IPS-NIHi11 (cell line): ENCODE measurements around the gene RANGRF.

Experiments
- DNase-seq: peaks from one replicate; pipeline ENCODE4 v3.0.0; 2012; ENCODE audit warnings: mixed read lengths, low spot score

RANGRF gene

DNA sequence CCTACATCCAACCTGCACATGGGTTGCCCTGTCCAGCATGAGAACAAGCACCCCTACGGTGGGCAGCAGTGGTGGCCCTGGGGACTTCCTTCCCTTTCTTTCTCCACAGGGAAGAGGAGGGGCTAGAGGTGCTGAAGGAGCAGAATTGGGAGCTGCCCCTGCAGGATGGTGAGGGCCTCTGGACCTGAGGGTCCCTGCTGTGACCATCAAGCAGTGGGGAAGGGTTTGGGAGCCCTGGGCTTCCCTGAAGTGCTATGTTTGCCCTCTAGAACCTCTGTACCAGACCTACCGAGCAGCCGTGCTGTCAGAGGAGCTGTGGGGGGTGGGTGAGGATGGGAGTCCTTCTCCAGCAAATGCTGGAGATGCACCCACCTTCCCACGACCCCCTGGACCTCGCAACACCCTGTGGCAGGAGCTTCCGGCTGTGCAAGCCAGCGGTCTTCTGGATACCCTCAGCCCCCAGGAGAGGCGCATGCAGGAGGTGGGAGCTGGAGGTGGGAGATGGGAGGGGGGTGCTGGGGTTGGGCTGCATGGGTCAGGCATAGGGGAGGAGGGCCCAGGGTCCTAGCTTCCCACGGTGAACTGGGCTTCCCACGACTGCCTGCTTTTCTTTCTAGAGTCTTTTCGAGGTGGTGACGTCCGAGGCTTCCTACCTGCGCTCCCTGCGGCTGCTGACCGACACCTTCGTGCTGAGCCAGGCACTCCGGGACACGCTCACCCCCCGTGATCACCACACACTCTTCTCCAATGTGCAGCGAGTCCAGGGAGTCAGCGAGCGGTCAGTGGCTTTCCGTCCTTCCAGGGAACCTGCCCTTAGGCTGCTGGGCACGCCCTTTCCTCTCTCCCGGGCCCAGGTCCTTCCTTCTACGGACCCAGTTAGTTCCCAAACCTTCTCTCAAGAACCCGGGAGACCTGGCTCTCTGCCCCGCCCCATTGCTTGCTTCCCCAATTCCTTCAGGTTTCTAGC, 26.6 kb downstream of the RANGRF start:
- peak; percentile 62 for DNase-seq

DNA sequence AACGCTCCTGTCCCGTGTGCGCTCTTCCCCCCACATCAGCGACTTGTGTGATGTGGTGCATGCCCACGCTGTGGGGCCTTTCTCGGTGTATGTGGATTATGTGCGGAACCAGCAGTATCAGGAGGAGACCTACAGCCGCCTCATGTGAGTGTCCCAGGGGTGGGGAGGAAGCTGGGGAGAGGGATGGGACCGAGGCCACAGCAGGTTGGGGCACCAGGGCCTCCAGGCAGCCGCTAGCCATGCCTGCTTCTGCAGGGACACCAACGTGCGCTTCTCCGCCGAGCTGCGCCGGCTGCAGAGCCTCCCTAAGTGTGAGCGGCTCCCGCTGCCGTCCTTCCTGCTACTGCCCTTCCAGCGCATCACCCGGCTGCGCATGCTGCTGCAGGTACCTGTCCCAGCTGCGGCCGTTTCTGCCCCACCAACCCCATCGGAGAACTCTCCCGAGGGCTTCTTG, 27.3 kb downstream of the RANGRF start:
- DNase-seq, result peak; percentile 67

DNA sequence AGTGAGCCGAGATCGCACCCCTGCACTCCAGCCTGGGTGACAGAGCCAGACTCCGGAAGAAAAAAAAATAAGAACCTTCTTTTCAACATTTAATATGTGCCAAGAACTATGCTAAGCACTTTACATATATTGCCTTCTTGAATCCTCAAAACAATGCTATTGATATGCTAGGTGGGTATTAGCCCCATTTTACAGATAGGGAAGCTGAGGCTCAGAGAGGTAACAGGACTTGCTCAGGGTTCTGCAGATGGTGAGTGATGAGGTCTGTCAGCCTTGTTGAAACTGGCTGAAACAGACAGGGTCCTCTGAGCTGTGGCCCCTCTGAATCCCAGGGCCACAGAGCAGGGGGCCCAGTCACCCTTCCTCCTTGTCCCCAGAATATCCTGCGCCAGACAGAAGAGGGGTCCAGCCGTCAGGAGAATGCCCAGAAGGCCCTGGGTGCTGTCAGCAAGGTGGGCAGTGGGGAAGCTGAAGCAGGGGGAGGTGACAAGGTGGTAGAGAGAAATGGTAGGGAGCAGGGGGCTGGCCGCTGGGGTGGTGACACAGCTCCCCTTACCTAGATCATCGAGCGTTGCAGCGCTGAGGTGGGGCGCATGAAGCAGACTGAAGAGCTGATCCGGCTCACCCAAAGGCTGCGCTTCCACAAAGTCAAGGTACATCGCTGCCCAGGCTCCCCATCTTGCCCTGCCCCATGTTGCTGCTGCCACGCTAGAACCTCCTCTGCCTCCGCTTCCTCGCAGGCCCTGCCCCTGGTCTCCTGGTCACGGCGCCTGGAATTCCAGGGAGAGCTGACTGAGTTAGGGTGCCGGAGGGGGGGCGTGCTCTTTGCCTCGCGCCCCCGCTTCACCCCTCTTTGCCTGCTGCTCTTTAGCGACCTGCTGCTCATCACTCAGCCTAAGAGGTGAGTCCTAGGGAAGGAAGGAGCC, 29.8 kb downstream of the RANGRF start:
- DNase-seq, result no peak

DNA sequence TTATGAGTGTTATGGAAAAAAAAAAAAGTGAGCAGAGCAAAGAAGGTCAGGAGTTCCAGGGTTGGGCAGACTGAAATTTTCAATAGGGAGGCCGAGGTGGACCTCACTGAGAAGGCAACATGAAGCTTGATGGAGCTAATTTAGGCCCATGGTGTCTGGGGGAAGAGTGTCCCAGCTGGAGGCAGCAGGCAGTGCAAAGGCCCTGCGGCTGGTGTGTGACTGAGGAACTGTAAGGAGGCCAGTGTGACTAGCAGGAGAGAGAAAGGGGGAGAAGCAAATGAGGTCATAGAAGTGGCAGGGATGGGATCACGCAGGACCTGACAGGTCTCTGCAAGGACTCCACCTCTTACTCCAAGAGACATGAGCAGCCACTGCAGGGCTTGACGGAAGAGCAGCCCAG, 31.8 kb downstream of the RANGRF start:
- no peak for DNase-seq

DNA sequence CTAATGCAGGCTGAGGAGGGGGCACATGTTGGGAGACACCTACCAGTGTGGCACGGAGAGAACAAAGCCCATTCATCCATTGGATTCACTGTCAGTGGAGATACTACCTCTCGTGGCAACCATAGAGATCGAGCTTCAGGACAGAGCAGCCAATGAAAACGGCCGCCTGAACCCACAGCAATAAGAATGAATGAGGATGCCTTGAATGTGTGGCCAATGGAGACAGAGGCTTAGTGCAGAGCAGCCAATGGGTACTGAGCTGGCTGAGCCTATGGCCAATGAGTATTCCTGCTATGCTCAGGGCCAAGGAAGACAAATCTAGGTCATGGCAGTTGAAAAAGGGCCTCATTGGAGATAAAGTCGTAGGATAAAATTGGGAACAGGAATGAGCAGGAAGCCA, 32.5 kb downstream of the RANGRF start:
- DNase-seq, result no peak

GRCh38 chr17:8322061-8322460, 33.6 kb downstream of the RANGRF start:
- no peak for DNase-seq

- no peak for DNase-seq
Measured at GRCh38 chr17:8324132-8324531, 35.7 kb downstream of the RANGRF start.

DNA sequence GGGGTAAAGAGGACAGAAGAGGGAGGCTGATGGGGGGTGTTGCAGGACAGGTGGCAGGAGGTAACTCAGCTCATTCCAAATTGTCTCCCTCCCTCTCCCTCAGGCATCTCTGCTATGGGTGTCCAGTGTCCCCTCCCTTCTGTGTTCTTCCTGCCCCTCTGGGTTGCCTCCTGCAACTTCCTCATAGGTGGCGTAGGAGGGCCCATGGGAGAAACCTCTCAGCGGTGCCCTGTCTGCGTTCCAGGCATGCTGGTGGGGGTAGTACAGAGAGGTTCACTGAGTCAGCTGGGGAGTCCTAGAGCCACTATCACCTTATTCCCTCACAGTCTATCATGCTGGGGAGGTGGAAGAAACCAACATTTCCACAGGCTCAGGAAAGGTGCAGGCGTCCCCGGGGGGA, 36.5 kb downstream of the RANGRF start:
- DNase-seq, result no peak

DNA sequence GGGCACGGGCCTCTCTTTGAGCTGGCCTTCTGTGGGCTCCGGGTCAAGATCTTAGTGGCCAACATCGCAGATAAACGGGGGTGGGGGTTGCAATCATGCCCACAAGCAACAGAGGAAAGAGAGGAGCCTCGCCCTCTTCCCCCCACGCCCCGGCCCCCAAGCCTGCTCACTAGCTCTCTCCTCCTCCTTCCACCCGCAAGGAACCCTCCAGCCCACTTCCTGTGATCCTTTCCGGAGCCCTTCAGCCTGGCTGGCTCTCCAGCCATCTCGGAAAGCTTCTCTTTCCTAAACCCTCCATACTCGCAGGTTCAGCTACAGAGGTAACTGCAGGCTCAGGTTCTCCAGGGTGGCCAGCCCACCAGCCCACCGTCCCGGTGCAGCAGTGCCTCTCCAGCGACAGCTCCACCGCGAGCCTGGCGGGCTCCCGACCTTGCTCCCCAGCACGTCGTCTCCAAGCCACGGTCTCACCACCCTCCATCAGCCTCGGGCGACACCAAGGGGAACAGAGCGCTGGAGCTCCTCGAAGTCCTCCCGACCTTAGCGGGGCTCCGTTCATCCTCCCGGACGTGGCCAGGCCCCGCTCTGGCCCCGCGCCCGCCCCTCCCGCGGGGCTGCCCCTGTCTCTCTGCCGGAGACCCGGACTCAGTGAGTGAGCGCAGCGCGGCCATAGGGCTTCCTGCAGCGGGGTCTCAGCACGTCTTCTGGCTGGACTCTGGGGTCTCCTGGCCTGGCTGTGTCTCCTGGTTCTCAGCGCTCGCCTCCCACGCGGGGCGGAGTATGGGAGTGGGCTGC, 38.2 kb downstream of the RANGRF start:
- peak; percentile 66 for DNase-seq

GRCh38 chr17:8327303-8327649, 38.8 kb downstream of the RANGRF start:
- no peak for DNase-seq

DNA sequence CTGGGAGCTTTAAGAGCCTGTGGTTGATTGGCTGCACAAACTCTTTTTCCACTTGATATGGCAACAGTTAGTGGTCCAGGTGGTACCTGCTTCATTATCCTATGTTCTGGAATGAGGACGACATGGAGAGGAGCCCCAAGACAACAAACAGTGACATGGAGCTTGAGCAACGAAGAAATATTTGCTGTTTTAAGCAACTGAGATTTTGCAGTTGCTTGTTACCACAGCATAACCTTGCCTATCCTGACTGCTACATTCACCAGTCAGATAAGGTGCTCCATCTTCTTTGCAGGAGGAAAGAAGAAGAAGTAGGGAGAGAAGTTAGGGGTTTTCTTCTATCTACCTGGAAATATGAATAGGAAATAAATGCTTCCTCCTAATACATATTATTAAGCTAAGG, 43.7 kb downstream of the RANGRF start:
- DNase-seq, result no peak

GRCh38 chr17:8332688-8333087, 44.2 kb downstream of the RANGRF start:
- no peak for DNase-seq

DNA sequence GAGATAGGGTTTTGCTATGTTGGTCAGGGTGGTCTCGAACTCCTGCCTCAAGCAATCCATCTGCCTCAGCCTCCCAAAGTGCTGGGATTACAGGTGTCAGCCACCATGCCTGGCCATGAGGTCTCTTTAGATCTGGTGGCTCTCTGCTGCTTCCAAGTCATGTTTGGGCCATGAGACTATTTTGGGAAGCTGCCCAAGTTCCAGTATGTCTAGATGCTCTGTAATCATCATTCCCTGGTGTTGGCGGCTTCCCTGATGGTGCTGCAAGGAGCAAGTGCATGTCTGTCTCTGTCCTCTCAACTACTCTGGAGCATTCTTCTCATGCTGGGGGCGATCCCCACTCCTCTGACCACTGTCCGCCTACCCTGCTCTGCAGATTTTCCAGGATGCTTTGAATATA, 44.8 kb downstream of the RANGRF start:
- DNase-seq, result no peak

GRCh38 chr17:8337802-8338752, 49.6 kb downstream of the RANGRF start:
- peak; percentile 22 for DNase-seq

DNA sequence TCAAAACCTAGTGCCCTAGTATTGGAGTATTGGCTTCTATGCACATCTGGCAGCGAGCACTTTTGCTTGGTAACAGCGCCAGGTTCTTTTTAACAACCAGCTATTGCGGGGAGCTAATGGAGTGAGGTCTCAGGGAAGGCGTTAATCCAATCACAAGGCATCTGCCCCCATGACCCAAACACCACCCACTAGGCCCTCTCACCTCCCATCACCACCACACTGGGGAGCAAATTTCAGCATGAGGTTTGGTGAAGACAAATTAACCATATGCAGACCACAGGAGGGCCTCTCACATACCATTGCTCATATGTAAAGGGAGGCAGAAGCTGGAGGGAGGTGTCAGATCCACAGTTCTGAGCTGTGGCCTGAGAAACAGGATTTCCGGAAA, 50.3 kb downstream of the RANGRF start:
- no peak for DNase-seq

- no peak for DNase-seq
Measured at GRCh38 chr17:8339540-8339939, 51.1 kb downstream of the RANGRF start, which contains the start of gene ODF4. Gene ODF4 (plus strand): TSS chr17:8339840. CDS start chr17:8340052, 212 bp downstream.
